ENCODE measurements around the gene CLPTM1. TPM values are rescaled to one million over a fixed set of nuclear protein-coding genes. Genes with fewer than 3 reads are reported as not detected.

The CLPTM1 gene
- 10 to 100 TPM; 42.0 to 70.5 (median 60.2) TPM for total RNA-seq

- Histone ChIP-seq H3K27ac (peak within 1 kb of the TSS; percentile 90 to 91), H3K36me3 (no peaks in the 10 kb centered on the region), H3K4me1 (peaks cover 11 to 40% of the 10 kb centered on the region in 2 donors), H3K4me3 (peak within 1 kb of the TSS; percentile 96 to 100 (median 97)), H3K9me3 (no peaks in the 10 kb centered on the region), H3K27me3 (no peaks in the 10 kb centered on the region)
- DNase-seq (ENCODE audit: low spot score in 2 of 2), result peak; percentile 96 to 98
- intact Hi-C loops (cut with DNase I; ENCODE audit: low total_unique reads), result no loop called here
- TF ChIP-seq POLR2AphosphoS5 (IDR thresholded peaks at IDR 0.05) (peak; percentile 96 to 99 (median 97)), CTCF (IDR thresholded peaks at IDR 0.05) (peak in 2 of 3 donors; percentile 34 to 57), POLR2A (IDR thresholded peaks at IDR 0.05) (peak; percentile 88)
These were observed at the start of gene CLPTM1 for GRCh38 chr19:44954649-44955504. Gene CLPTM1 (plus strand): TSS chr19:44955380. CDS start chr19:44955396, 16 bp downstream.

- TF ChIP-seq CTCF (IDR thresholded peaks at IDR 0.05), result no peak
- peak in 1 of 3 donors; percentile 16 for TF ChIP-seq POLR2AphosphoS5 (IDR thresholded peaks at IDR 0.05)
- Histone ChIP-seq H3K9me3 (no peaks in the 10 kb centered on the region), H3K27me3 (no peaks in the 10 kb centered on the region), H3K4me1 (peaks cover 0 to 9% of the 10 kb centered on the region in 2 donors), H3K36me3 (no peaks in the 10 kb centered on the region), H3K27ac (peak within 1 kb of the TSS; percentile 71 to 87), H3K4me3 (peak within 1 kb of the TSS; percentile 25 to 63 (median 53))
- peak in 1 of 2 donors; percentile 43 for DNase-seq (ENCODE audit: low spot score in 2 of 2)
- intact Hi-C loops (cut with DNase I; ENCODE audit: low total_unique reads), result loop anchor here (5.0 kb wide), 1 partner anchor 42 kb away; the partner anchor contains the start of gene APOC2
These were observed 49.6 kb upstream of the CLPTM1 start, which contains the start of gene APOE for GRCh38 chr19:44905437-44906160. Gene APOE (plus strand): TSS chr19:44905796. CDS start chr19:44906625, 829 bp downstream.

GRCh38 chr19:44907613-44908012 is 47.6 kb upstream of the CLPTM1 start:
- no peak for DNase-seq (ENCODE audit: low spot score in 2 of 2)
- Histone ChIP-seq H3K27me3 (no peaks in the 10 kb centered on the region), H3K4me1 (peaks cover 7 to 9% of the 10 kb centered on the region in 2 donors), H3K9me3 (no peaks in the 10 kb centered on the region), H3K27ac (peak overlapping the region in 1 of 2 donors; percentile 87), H3K4me3 (no peak overlapping the region), H3K36me3 (no peaks in the 10 kb centered on the region)
- intact Hi-C loops (cut with DNase I; ENCODE audit: low total_unique reads), result loop anchor here (5.0 kb wide), 1 partner anchor 40 kb away; the partner anchor contains the start of gene APOC2
- TF ChIP-seq POLR2A (IDR thresholded peaks at IDR 0.05), result no peak
- TF ChIP-seq CTCF (IDR thresholded peaks at IDR 0.05), result no peak
- no peak for TF ChIP-seq POLR2AphosphoS5 (IDR thresholded peaks at IDR 0.05)

GRCh38 chr19:44908074-44908835 is 46.9 kb upstream of the CLPTM1 start:
- TF ChIP-seq POLR2AphosphoS5 (IDR thresholded peaks at IDR 0.05) (no peak), CTCF (IDR thresholded peaks at IDR 0.05) (no peak), POLR2A (IDR thresholded peaks at IDR 0.05) (no peak)

More at GRCh38 chr19:44908074-44908835, 46.9 kb upstream of the CLPTM1 start:
- Histone ChIP-seq H3K36me3 (no peaks in the 10 kb centered on the region), H3K4me3 (no peak overlapping the region), H3K9me3 (no peaks in the 10 kb centered on the region), H3K27ac (no peak overlapping the region), H3K4me1 (peaks cover 7 to 9% of the 10 kb centered on the region in 2 donors), H3K27me3 (no peaks in the 10 kb centered on the region)
- DNase-seq (ENCODE audit: low spot score in 2 of 2), result no peak
- intact Hi-C loops (cut with DNase I; ENCODE audit: low total_unique reads), result loop anchor here (5.0 kb wide), 1 partner anchor 39 kb away; the partner anchor contains the start of gene APOC2

All from breast epithelium (tissue), 4 donors.